BJ (cell line): Measurements from ENCODE around the gene TNFRSF1B. TPM values are rescaled to one million over a fixed set of nuclear protein-coding genes. Genes with fewer than 3 reads are reported as not detected.

Experiments used
- CTCF ChIA-PET: fragments of 350-600 bp; formaldehyde crosslinking; extraction: SDS; loops from one replicate; lab custom pipeline; 2021; ENCODE audit warnings: antibody characterized with exemption, inconsistent platforms; lab: Yijun Ruan, JAX
- POLR2A ChIA-PET: fragments of 300-600 bp; sonication (Branson Sonifier 250); formaldehyde crosslinking; extraction: SDS; loops from one replicate; lab custom pipeline; 2021; ENCODE audit warnings: antibody characterized with exemption; lab: Charles Lee
- DNase-seq: peaks from one replicate; pipeline ENCODE4 v3.0.0-alpha.2; 2011; ENCODE audit warnings: low read depth
- H3K27me3 ChIP-seq: 2 replicates; pipeline ENCODE4 v1.6.0; 2011; ENCODE audit warnings: low read length; ENCODE audit not compliant: control insufficient read depth, insufficient read depth
- H3K36me3 ChIP-seq: 2 replicates; pipeline ENCODE4 v1.5.1; 2011; ENCODE audit warnings: low read length; ENCODE audit not compliant: control insufficient read depth, insufficient read depth
- H3K4me3 ChIP-seq: 2 replicates; pipeline ENCODE4 v1.5.1; 2011; ENCODE audit warnings: low read depth, mild to moderate bottlenecking, control low read depth, low read length
- CTCF ChIP-seq: IDR thresholded peaks from 2 replicates; pipeline ENCODE4 v1.5.1; 2011; ENCODE audit warnings: low read depth, mild to moderate bottlenecking, control low read depth, inconsistent platforms, low read length, moderate library complexity; ENCODE audit not compliant: insufficient read depth
- polyA minus RNA-seq: library from RNA; depleted of rRNA, polyadenylated mRNA; stranded (reverse); fragments of >200 nt; gene quantifications from 2 replicates; pipeline ENCODE4 v1.2.3, GENCODE V29; 2011; rRNA and poly(A)+ RNA removed
- polyA plus RNA-seq: library from polyadenylated mRNA; depleted of rRNA; stranded (reverse); fragments of >200 nt; gene quantifications from 2 replicates; pipeline ENCODE4 v1.2.3, GENCODE V29; 2011; rRNA removed

Gene TNFRSF1B
- 0.47 and 0.60 TPM in 2 replicates for polyA plus RNA-seq
- polyA minus RNA-seq, result 0.26 and 2.2 TPM in 2 replicates

GRCh38 chr1:12166834-12167492, at the start of gene TNFRSF1B:
TNFRSF1B (plus strand) TSS chr1:12166991; CDS start chr1:12167092, 101 bp downstream.
- peak within 1 kb of the TSS; percentile 43 for H3K4me3 ChIP-seq
- no peak for DNase-seq
- POLR2A ChIA-PET, result no interaction called here
- no peak for TF ChIP-seq CTCF
- no peaks in the 10 kb centered on the region for H3K36me3 ChIP-seq
- CTCF ChIA-PET, result interaction anchor here (0.7 to 1.5 kb wide), 2 partner anchors 42 to 99 kb away, joined by 3 to 5 read pairs; no protein-coding TSS in a partner anchor
- peaks cover 4% of the 10 kb centered on the region for H3K27me3 ChIP-seq

- Histone ChIP-seq H3K27me3 (peaks cover 2% of the 10 kb centered on the region; the same call in 1 of the 2 replicates), H3K4me3 (no peak overlapping the region), H3K36me3 (no peaks in the 10 kb centered on the region)
- ChIA-PET POLR2A (no interaction called here), CTCF (interaction anchor here (0.8 to 14.4 kb wide), 4 partner anchors 18 to 107 kb away, joined by 3 to 359 read pairs (median 5); partner anchors contain the start of gene VPS13D)
- no peak for TF ChIP-seq CTCF
- no peak for DNase-seq
Measured at GRCh38 chr1:12121212-12122003, 45.4 kb upstream of the TNFRSF1B start.

GRCh38 chr1:12123172-12123571, 43.6 kb upstream of the TNFRSF1B start:
- H3K4me3 ChIP-seq, result no peak overlapping the region
- no peak for DNase-seq
- TF ChIP-seq CTCF, result no peak
- no peaks in the 10 kb centered on the region for H3K36me3 ChIP-seq
- H3K27me3 ChIP-seq, result peaks cover 4% of the 10 kb centered on the region
- ChIA-PET CTCF (interaction anchor here (0.6 to 14.4 kb wide), 9 partner anchors 9 to 306 kb away, joined by 3 to 359 read pairs (median 14); no protein-coding TSS in a partner anchor), POLR2A (no interaction called here)

GRCh38 chr1:12124693-12125421, 41.9 kb upstream of the TNFRSF1B start:
- peak; percentile 95 for TF ChIP-seq CTCF
- ChIA-PET CTCF (interaction anchor here (0.6 to 14.4 kb wide), 36 partner anchors 10 to 640 kb away, joined by 3 to 359 read pairs (median 6); partner anchors contain the start of genes TNFRSF1B and VPS13D), POLR2A (no interaction called here)
- peaks cover 5% of the 10 kb centered on the region for H3K27me3 ChIP-seq
- H3K4me3 ChIP-seq, result no peak overlapping the region
- no peak for DNase-seq
- H3K36me3 ChIP-seq, result no peaks in the 10 kb centered on the region
